Breast epithelium (tissue), 4 donors: ENCODE results near the gene GAST. TPM values are rescaled to one million over a fixed set of nuclear protein-coding genes. Genes with fewer than 3 reads are reported as not detected.

Experiments used
- DNase-seq, 2 donors: peaks; one replicate each; pipeline ENCODE4 v3.0.0-alpha.2; 2019; ENCODE audit warnings: low spot score in 2 of 2
- H3K27ac ChIP-seq, 2 donors: fragments of 200-600 bp; sonication (generic) in 1 of 2; one replicate each; pipeline ENCODE4 v1.5.1; 2016 to 2019; ENCODE audit warnings: mild to moderate bottlenecking in 1 of 2
- H3K27me3 ChIP-seq, 2 donors: fragments of 200-600 bp; sonication (generic) in 1 of 2; one replicate each; pipeline versions ENCODE4 v1.5.1 to v1.6.0; 2017 to 2019; ENCODE audit warnings: control low read depth in 1 of 2, mild to moderate bottlenecking in 1 of 2
- H3K36me3 ChIP-seq: fragments of 200-600 bp; one replicate; pipeline ENCODE4 v1.5.1; 2019
- H3K4me1 ChIP-seq, 2 donors: fragments of 200-600 bp; sonication (generic); one replicate each; pipeline ENCODE4 v1.5.1; 2016 to 2019; ENCODE audit warnings: control low read depth in 1 of 2
- H3K4me3 ChIP-seq, 3 donors: fragments of 200-600 bp; sonication (generic); 1 replicate in 2 of 3; 2 replicates in 1 of 3; pipeline ENCODE4 v1.5.1; 2016 to 2019; ENCODE audit warnings: mild to moderate bottlenecking in 3 of 3, moderate library complexity in 2 of 3
- H3K9me3 ChIP-seq, 2 donors: fragments of 200-600 bp; sonication (generic) in 1 of 2; one replicate each; pipeline ENCODE4 v1.5.1; 2016 to 2019; ENCODE audit warnings: control low read depth in 1 of 2
- POLR2A ChIP-seq: fragments of 450-650 bp; IDR thresholded peaks from one replicate; pipeline ENCODE4 v1.6.1; 2016; ENCODE audit warnings: antibody characterized with exemption, mild to moderate bottlenecking, moderate library complexity
- POLR2AphosphoS5 ChIP-seq, 3 donors: sonication (generic); formaldehyde crosslinking; IDR thresholded peaks; one replicate each; pipeline ENCODE4 v1.6.1; 2017; ENCODE audit warnings: antibody characterized with exemption in 3 of 3
- intact Hi-C: fragments of 100-400 bp; cut with DNase I; formaldehyde crosslinking; loops from one replicate; pipeline ENCODE4 v1.15.1; 2023; ENCODE audit warnings: low total_unique reads
- total RNA-seq, 3 donors: library from RNA; depleted of rRNA; stranded (reverse); fragments of >200 nt; gene quantifications; one replicate each; pipeline ENCODE4 v1.1.0, GENCODE V29; 2016
- TF ChIP-seq, protein P1 (sequence below), 3 donors: fragments of 450-650 bp; IDR thresholded peaks; one replicate each; pipeline ENCODE4 v1.5.1; 2016 to 2017; ENCODE audit warnings: antibody characterized with exemption in 3 of 3, mild to moderate bottlenecking in 3 of 3, moderate library complexity in 3 of 3

The GAST gene
- total RNA-seq, 3 donors from 2014 or later = not detected

DNA sequence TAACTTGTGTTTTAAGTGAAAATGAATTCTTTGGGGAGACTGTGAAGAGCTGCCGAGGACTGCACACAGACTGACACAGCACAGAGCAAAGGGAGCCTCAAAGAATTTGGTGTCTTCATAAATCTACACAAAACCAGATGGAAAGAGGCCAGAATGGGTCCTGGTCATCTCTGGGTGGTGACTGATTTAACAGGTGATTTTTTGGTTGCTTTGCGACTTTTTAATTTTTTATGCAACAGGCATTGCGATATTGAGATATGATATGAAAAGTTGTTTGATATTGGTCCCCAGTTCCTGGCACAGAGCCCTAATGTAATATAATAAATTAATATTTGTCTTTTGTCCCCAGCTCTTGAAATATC, 36.1 kb upstream of the GAST start:
- intact Hi-C loops = no loop called here
- H3K9me3 ChIP-seq = no peaks in the 10 kb centered on the region
- H3K4me3 ChIP-seq = no peak overlapping the region
- H3K36me3 ChIP-seq = no peaks in the 10 kb centered on the region
- H3K27ac ChIP-seq = no peak overlapping the region
- DNase-seq = no peak
- TF ChIP-seq, protein P1, sequence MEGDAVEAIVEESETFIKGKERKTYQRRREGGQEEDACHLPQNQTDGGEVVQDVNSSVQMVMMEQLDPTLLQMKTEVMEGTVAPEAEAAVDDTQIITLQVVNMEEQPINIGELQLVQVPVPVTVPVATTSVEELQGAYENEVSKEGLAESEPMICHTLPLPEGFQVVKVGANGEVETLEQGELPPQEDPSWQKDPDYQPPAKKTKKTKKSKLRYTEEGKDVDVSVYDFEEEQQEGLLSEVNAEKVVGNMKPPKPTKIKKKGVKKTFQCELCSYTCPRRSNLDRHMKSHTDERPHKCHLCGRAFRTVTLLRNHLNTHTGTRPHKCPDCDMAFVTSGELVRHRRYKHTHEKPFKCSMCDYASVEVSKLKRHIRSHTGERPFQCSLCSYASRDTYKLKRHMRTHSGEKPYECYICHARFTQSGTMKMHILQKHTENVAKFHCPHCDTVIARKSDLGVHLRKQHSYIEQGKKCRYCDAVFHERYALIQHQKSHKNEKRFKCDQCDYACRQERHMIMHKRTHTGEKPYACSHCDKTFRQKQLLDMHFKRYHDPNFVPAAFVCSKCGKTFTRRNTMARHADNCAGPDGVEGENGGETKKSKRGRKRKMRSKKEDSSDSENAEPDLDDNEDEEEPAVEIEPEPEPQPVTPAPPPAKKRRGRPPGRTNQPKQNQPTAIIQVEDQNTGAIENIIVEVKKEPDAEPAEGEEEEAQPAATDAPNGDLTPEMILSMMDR (IDR thresholded peaks at IDR 0.05) = no peak
- TF ChIP-seq POLR2AphosphoS5 (IDR thresholded peaks at IDR 0.05) (no peak), POLR2A (no peak)
- no peaks in the 10 kb centered on the region for H3K27me3 ChIP-seq
- H3K4me1 ChIP-seq = no peaks in the 10 kb centered on the region

DNA sequence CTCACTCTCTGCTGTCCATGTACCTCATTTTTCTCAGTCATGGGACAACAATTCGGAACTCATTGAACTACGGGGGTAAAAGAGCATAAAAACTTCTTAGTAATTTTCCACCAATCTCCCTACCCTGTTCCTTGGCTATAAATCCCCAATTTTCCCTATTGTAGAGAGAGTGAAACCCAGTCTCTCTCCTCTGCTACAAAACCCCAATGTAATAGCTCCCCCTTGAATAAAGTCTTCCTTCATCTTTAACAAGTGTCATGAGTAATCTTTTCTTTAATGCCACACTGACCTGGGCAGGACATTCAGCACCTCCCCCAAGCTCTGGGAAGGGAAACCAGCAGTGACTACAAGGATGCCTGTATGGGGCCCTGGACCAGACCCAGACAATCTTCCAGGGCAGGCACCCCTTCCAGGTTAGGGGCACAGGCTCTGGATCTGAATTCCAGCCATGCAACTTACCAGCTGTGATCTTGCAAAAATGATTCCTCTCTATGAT, 33.7 kb upstream of the GAST start:
- Histone ChIP-seq H3K36me3 (no peaks in the 10 kb centered on the region), H3K4me3 (peak overlapping the region; percentile 21 to 57 (median 23)), H3K4me1 (no peaks in the 10 kb centered on the region), H3K27me3 (no peaks in the 10 kb centered on the region), H3K9me3 (no peaks in the 10 kb centered on the region), H3K27ac (peak overlapping the region; percentile 74 to 86)
- DNase-seq = no peak
- TF ChIP-seq POLR2A = no peak
- TF ChIP-seq, protein P1 (IDR thresholded peaks at IDR 0.05) = no peak
- TF ChIP-seq POLR2AphosphoS5 (IDR thresholded peaks at IDR 0.05) = no peak
- intact Hi-C loops = no loop called here

DNA sequence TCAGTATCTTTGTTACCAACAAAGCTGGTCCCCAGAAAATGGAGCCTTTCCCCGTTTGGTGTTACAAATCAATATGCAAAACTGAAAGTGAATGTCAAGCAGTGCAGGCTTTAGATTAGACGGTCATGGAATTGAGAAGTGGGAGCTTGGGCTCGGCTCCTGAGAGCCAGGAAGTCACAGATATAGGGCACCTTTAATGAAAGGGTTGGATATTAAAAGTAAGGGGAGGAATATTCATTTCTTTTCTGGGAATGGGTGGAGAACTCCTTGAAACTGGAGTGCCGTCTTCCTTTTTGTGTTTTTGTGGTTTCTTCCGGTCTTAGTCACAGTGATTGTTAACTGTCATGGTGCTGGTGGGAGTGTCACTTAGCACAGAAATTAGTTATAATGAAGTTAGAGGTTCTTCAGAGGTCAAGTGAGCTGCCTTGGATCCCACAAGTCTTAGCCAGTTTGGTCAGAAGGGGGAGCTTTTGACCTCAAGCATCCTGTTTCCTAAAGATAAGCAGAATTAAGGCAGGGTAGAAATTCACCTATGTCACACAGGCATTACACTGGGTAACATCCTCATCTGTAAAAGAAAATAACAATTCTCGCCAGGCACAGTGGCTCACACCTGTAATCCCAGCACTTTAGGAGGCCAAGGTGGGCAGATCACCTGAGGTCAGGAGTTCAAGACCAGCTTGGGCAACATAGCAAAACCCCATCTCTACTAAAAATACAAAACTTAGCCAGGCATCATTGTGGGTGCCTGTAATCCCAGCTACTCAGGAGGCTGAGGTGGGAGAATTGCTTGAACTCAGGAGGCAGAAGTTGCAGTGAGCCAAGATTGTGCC, 33.0 kb upstream of the GAST start:
- peak overlapping the region; percentile 21 to 57 (median 23) for H3K4me3 ChIP-seq
- H3K27ac ChIP-seq = peak overlapping the region; percentile 74 to 86

DNA sequence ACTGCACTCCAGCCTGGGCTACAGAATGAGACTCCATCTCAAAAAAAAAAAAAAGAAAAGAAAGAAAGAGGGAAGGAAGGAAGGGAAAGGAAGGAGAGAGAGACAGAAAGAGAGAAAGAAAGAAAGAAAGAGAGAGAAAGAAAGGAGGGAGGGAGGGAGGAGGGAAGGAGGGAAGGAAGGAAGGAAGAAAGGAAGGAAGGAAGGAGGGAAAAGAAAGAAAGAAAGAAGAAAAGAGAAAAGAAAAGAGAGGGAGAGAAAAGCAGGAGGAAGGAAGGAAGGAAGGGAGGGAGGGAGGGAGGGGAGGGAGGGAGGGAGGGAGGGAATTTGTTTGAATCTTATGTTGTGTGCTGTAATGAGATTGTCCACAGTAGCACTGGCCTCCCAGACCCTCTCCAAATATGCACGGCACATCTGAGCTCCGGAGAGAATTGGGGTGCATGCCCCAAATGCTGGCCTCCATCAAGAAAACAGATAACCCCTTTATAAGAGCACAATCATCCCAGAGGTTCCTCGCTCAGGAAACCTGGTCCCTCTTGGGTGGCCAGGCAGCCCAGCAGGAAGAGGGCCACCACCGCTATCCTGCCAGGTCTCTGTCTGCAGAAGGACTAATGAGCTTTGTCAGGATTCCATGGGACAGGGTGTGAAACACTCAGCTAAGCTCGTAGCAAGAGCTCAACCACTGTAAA, 32.2 kb upstream of the GAST start:
- TF ChIP-seq, protein P1 (IDR thresholded peaks at IDR 0.05) = no peak
- no peak for TF ChIP-seq POLR2AphosphoS5 (IDR thresholded peaks at IDR 0.05)
- no peak for TF ChIP-seq POLR2A
- H3K9me3 ChIP-seq = no peaks in the 10 kb centered on the region
- H3K4me3 ChIP-seq = no peak overlapping the region
- peak overlapping the region in 1 of 2 donors; percentile 86 for H3K27ac ChIP-seq
- no peaks in the 10 kb centered on the region for H3K27me3 ChIP-seq
- DNase-seq = no peak
- intact Hi-C loops = no loop called here
- no peaks in the 10 kb centered on the region for H3K36me3 ChIP-seq
- H3K4me1 ChIP-seq = no peaks in the 10 kb centered on the region

More for the DNA sequence above, 33.0 kb upstream of the GAST start:
- H3K27me3 ChIP-seq = no peaks in the 10 kb centered on the region
- H3K4me1 ChIP-seq = no peaks in the 10 kb centered on the region
- intact Hi-C loops = no loop called here
- TF ChIP-seq, protein P1 (IDR thresholded peaks at IDR 0.05) = no peak
- no peak for TF ChIP-seq POLR2AphosphoS5 (IDR thresholded peaks at IDR 0.05)
- no peak for TF ChIP-seq POLR2A
- DNase-seq = no peak
- no peaks in the 10 kb centered on the region for H3K36me3 ChIP-seq
- H3K9me3 ChIP-seq = no peaks in the 10 kb centered on the region
